Activated CD4-positive, alpha-beta T cell treated with anti-CD3 and anti-CD28 coated beads, Interleukin-2, amount 10 ng/mL, durations not matched to agents 24 days and 14 days (primary cell): ENCODE measurements around the gene ST6GALNAC1. TPM values are rescaled to one million over a fixed set of nuclear protein-coding genes. Genes with fewer than 3 reads are reported as not detected.
A peak's percentile ranks its signal among the peaks of the same experiment; 100 is the strongest.

Experiments
- DNase-seq: peaks from one replicate; pipeline ENCODE4 v3.0.0; 2022
- H3K27ac Mint-ChIP-seq: one replicate; pipeline ENCODE4 v1.8.0; 2022; ENCODE audit warnings: mild to moderate bottlenecking, mixed read lengths
- H3K27me3 Mint-ChIP-seq: one replicate; pipeline ENCODE4 v1.8.0; 2022; ENCODE audit warnings: mixed read lengths
- H3K36me3 Mint-ChIP-seq: one replicate; pipeline ENCODE4 v1.8.0; 2022; ENCODE audit warnings: low read depth, mild to moderate bottlenecking, mixed read lengths
- H3K4me1 Mint-ChIP-seq: one replicate; pipeline ENCODE4 v1.8.0; 2021; ENCODE audit warnings: mixed read lengths
- H3K4me3 Mint-ChIP-seq: one replicate; pipeline ENCODE4 v1.8.0; 2022; ENCODE audit warnings: mild to moderate bottlenecking, moderate library complexity, mixed read lengths
- H3K9me3 Mint-ChIP-seq: one replicate; pipeline ENCODE4 v1.8.0; 2021; ENCODE audit warnings: mixed read lengths
- intact Hi-C: fragments of 100-400 bp; cut with micrococcal nuclease; formaldehyde crosslinking; loops from one replicate; pipeline ENCODE4 v1.15.1; 2023
- total RNA-seq: library from RNA; stranded (reverse); gene quantifications from 2 replicates; pipeline ENCODE4 v1.2.3, GENCODE V29; 2022

The ST6GALNAC1 gene, protein sequence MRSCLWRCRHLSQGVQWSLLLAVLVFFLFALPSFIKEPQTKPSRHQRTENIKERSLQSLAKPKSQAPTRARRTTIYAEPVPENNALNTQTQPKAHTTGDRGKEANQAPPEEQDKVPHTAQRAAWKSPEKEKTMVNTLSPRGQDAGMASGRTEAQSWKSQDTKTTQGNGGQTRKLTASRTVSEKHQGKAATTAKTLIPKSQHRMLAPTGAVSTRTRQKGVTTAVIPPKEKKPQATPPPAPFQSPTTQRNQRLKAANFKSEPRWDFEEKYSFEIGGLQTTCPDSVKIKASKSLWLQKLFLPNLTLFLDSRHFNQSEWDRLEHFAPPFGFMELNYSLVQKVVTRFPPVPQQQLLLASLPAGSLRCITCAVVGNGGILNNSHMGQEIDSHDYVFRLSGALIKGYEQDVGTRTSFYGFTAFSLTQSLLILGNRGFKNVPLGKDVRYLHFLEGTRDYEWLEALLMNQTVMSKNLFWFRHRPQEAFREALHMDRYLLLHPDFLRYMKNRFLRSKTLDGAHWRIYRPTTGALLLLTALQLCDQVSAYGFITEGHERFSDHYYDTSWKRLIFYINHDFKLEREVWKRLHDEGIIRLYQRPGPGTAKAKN
- total RNA-seq, result 0.35 and 0.38 TPM in 2 replicates

GRCh38 chr17:76643553-76644148, at the start of gene ST6GALNAC1:
ST6GALNAC1 (minus strand) TSS chr17:76643757; CDS start chr17:76643638, 119 bp downstream.
- no peak within 1 kb of the TSS for H3K27ac Mint-ChIP-seq
- H3K4me1 Mint-ChIP-seq, result peaks cover 6% of the 10 kb centered on the region
- peaks cover 3% of the 10 kb centered on the region for H3K36me3 Mint-ChIP-seq
- intact Hi-C loops, result no loop called here
- peaks cover 10% of the 10 kb centered on the region for H3K27me3 Mint-ChIP-seq
- peak; percentile 76 for DNase-seq
- peaks cover 4% of the 10 kb centered on the region for H3K9me3 Mint-ChIP-seq
- peak within 1 kb of the TSS; percentile 54 for H3K4me3 Mint-ChIP-seq

- DNase-seq, result no peak
- intact Hi-C loops, result no loop called here
- H3K4me1 Mint-ChIP-seq, result peaks cover 6% of the 10 kb centered on the region
- no peaks in the 10 kb centered on the region for H3K9me3 Mint-ChIP-seq
- H3K27ac Mint-ChIP-seq, result no peak overlapping the region
- no peaks in the 10 kb centered on the region for H3K36me3 Mint-ChIP-seq
- H3K4me3 Mint-ChIP-seq, result no peak overlapping the region
- H3K27me3 Mint-ChIP-seq, result peaks cover 5% of the 10 kb centered on the region
These were observed 48.0 kb upstream of the ST6GALNAC1 start for GRCh38 chr17:76691379-76692191.

GRCh38 chr17:76690596-76691280, 47.2 kb upstream of the ST6GALNAC1 start:
- Mint-ChIP-seq H3K36me3 (no peaks in the 10 kb centered on the region), H3K4me1 (peaks cover 5% of the 10 kb centered on the region), H3K27me3 (peaks cover 3% of the 10 kb centered on the region), H3K9me3 (no peaks in the 10 kb centered on the region), H3K4me3 (no peak overlapping the region), H3K27ac (no peak overlapping the region)
- DNase-seq, result no peak
- intact Hi-C loops, result no loop called here

DNA sequence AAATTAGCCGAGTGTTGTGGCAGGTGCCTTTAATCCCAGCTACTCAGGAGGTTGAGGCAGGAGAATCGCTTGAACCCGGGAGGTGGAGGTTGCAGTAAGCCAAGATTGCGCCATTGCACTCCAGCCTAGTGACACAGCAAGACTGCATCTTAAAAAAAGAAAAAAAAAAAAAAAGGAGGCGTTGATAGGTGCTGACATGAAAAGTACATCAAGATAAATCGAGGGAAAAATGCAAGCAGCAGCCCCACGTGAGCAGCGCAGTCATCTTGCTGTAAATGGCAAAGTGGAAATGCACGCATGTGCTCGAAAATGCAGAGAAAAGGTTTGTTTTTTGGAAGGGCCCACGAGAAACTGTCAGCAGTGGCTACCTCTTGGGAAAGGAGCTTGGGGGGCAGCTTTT, 46.3 kb upstream of the ST6GALNAC1 start:
- no peak overlapping the region for H3K27ac Mint-ChIP-seq
- DNase-seq, result no peak
- H3K9me3 Mint-ChIP-seq, result no peaks in the 10 kb centered on the region
- no peaks in the 10 kb centered on the region for H3K36me3 Mint-ChIP-seq
- no peak overlapping the region for H3K4me3 Mint-ChIP-seq
- H3K4me1 Mint-ChIP-seq, result peaks cover 2% of the 10 kb centered on the region
- H3K27me3 Mint-ChIP-seq, result peaks cover 3% of the 10 kb centered on the region
- intact Hi-C loops, result no loop called here

DNA sequence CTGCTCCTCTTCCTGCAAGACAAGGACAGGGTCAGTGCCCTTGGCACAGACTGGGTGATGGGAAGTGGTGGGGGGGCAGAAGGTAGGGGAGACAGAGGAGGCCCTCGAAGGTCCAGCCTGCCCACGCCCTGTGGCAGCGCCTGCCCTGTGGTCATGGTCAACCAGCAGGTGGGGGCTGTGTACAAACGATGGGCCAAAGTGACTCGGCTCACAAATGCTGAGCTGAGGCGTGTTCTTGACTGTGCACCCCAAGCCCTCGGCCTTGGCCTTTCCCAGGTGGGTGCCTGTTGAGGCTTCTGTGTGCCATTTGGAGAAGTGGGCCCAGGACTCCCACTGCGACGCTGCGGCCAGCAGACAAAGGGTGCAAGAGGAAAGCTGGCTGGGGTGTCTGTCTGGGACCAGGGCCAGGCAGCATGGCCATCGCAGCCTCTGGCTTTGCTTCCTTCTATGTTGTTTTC, 44.6 kb upstream of the ST6GALNAC1 start:
- intact Hi-C loops, result no loop called here
- Mint-ChIP-seq H3K27ac (no peak overlapping the region), H3K9me3 (no peaks in the 10 kb centered on the region), H3K4me1 (peaks cover 2% of the 10 kb centered on the region), H3K36me3 (no peaks in the 10 kb centered on the region), H3K4me3 (no peak overlapping the region), H3K27me3 (peaks cover 3% of the 10 kb centered on the region)
- DNase-seq, result no peak

- intact Hi-C loops, result no loop called here
These were observed 44.0 kb upstream of the ST6GALNAC1 start for GRCh38 chr17:76687298-76688164.

DNA sequence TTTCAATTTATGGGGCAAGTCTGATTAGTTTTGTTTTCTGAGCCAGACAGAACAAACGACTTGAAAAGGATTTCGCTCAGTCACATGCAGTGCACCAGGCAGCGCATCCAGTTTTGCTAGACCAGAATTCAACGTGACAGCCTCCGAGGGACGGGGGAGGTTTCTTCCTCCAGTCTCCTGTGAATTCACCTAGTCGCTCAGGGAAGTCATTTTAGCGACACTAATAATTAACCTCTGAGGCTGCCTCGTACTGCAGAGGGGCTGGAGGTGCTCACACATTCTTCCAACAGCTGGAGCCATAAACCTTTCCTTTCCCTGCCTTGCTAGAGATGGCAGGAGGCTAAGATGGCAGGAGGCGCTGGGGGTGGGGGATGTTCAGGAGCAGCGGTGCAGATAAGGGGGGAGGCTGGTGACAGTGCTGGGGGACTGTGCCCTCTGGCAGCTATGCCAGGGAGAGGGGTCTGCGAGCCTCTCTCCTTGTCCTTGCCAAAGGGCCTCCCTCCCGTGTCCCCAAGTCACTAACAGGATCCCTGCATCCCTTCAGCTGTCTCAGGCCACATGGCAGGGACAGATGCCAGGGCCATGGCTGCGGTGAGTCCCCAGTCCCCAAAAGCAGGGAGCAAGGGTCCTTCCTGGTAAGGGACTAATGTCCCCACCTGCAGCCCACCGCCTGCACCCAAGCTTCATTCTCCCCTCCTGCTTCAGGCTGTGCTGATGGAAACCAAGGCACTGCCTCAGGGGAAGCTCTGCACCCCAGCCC, 43.2 kb upstream of the ST6GALNAC1 start:
- DNase-seq, result no peak
- intact Hi-C loops, result no loop called here
- no peaks in the 10 kb centered on the region for H3K9me3 Mint-ChIP-seq
- H3K27me3 Mint-ChIP-seq, result peaks cover 3% of the 10 kb centered on the region
- H3K4me3 Mint-ChIP-seq, result no peak overlapping the region
- H3K27ac Mint-ChIP-seq, result no peak overlapping the region
- no peaks in the 10 kb centered on the region for H3K36me3 Mint-ChIP-seq
- H3K4me1 Mint-ChIP-seq, result peaks cover 2% of the 10 kb centered on the region

More at GRCh38 chr17:76687298-76688164, 44.0 kb upstream of the ST6GALNAC1 start:
- H3K9me3 Mint-ChIP-seq, result no peaks in the 10 kb centered on the region
- H3K27me3 Mint-ChIP-seq, result peaks cover 3% of the 10 kb centered on the region
- no peak overlapping the region for H3K4me3 Mint-ChIP-seq
- H3K27ac Mint-ChIP-seq, result no peak overlapping the region
- no peak for DNase-seq
- H3K36me3 Mint-ChIP-seq, result no peaks in the 10 kb centered on the region
- peaks cover 2% of the 10 kb centered on the region for H3K4me1 Mint-ChIP-seq

DNA sequence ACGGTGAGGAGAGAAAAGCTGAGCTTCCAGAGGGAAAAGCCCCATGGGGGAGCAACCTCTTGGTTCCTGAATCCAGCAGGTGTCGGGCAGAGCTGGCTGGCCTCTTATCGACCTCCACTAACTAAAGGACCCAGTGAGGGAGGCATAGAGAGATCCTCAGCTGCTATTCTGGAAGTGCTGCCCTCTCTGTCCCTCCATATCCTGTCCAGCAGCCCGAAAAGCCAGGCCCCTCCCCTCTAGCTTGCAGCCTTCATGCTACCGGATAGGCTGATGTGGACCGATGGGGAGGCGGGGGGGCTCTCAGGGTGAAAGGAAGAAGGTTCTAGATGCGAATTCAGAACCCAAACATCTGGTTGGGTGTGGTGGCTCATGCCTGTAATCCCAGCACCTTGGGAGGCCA, 42.3 kb upstream of the ST6GALNAC1 start:
- Mint-ChIP-seq H3K4me3 (no peak overlapping the region), H3K36me3 (no peaks in the 10 kb centered on the region), H3K27ac (no peak overlapping the region), H3K4me1 (peaks cover 4% of the 10 kb centered on the region), H3K27me3 (peaks cover 6% of the 10 kb centered on the region), H3K9me3 (no peaks in the 10 kb centered on the region)
- intact Hi-C loops, result no loop called here
- no peak for DNase-seq

DNA sequence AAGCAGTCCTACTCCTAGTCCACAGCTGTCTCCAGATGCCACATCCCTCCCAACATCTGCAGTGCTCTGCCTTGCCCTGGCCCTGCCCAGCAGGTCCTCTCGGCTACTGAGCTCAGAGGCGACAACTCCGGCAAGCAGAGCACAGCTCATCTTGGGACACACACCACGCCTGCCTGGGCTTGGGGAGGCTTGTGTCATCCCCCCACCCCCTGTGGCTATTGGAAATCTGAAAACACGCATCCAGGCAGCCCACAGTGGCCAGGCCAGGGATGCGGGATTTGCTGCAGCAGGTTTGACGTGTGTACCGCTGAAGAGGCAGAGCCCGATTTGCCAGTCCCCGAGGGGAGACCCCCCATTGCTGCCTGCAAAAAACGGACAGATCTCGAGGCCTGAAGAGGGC, 41.8 kb upstream of the ST6GALNAC1 start:
- peaks cover 6% of the 10 kb centered on the region for H3K27me3 Mint-ChIP-seq
- intact Hi-C loops, result no loop called here

GRCh38 chr17:76684756-76685155, 41.2 kb upstream of the ST6GALNAC1 start:
- intact Hi-C loops, result no loop called here
- H3K9me3 Mint-ChIP-seq, result no peaks in the 10 kb centered on the region
- H3K27ac Mint-ChIP-seq, result no peak overlapping the region
- H3K36me3 Mint-ChIP-seq, result no peaks in the 10 kb centered on the region
- H3K27me3 Mint-ChIP-seq, result peaks cover 6% of the 10 kb centered on the region
- no peak overlapping the region for H3K4me3 Mint-ChIP-seq
- H3K4me1 Mint-ChIP-seq, result peaks cover 4% of the 10 kb centered on the region
- no peak for DNase-seq

More for the DNA sequence above, 41.8 kb upstream of the ST6GALNAC1 start:
- Mint-ChIP-seq H3K4me1 (peaks cover 4% of the 10 kb centered on the region), H3K9me3 (no peaks in the 10 kb centered on the region), H3K36me3 (no peaks in the 10 kb centered on the region), H3K27ac (no peak overlapping the region), H3K4me3 (no peak overlapping the region)
- no peak for DNase-seq

GRCh38 chr17:76683921-76684745, 40.6 kb upstream of the ST6GALNAC1 start:
- Mint-ChIP-seq H3K27me3 (peaks cover 6% of the 10 kb centered on the region), H3K4me3 (no peak overlapping the region), H3K9me3 (no peaks in the 10 kb centered on the region), H3K4me1 (peaks cover 7% of the 10 kb centered on the region), H3K27ac (no peak overlapping the region), H3K36me3 (no peaks in the 10 kb centered on the region)
- intact Hi-C loops, result no loop called here
- DNase-seq, result no peak
